Smooth muscle cell (in vitro differentiated cells): ENCODE data around the gene ILKAP. TPM values are rescaled to one million over a fixed set of nuclear protein-coding genes. Genes with fewer than 3 reads are reported as not detected.

Experiments
- DNase-seq: peaks from one replicate; lab custom pipeline; 2025; ENCODE audit not compliant: unreplicated experiment; lab: John Stamatoyannopoulos, UW
- H2AFZ ChIP-seq: fragments of 200-600 bp; sonication (generic); 2 replicates; pipeline ENCODE4 v1.6.0; 2016; ENCODE audit warnings: antibody characterized with exemption, low read depth, mild to moderate bottlenecking
- H3F3A ChIP-seq: fragments of 200-600 bp; sonication (generic); 2 replicates; pipeline ENCODE4 v1.6.0; 2017; ENCODE audit warnings: antibody characterized with exemption, low read depth
- H3K27ac ChIP-seq: fragments of 200-600 bp; sonication (generic); 2 replicates; pipeline ENCODE4 v1.5.1; 2016; ENCODE audit warnings: low read depth, mild to moderate bottlenecking
- H3K27me3 ChIP-seq: fragments of 200-600 bp; sonication (generic); 2 replicates; pipeline ENCODE4 v1.6.1; 2016; ENCODE audit warnings: low read depth, mild to moderate bottlenecking
- H3K36me3 ChIP-seq: fragments of 200-600 bp; sonication (generic); 2 replicates; pipeline ENCODE4 v1.5.1; 2016; ENCODE audit warnings: low read depth
- H3K4me1 ChIP-seq: fragments of 200-600 bp; sonication (generic); 2 replicates; pipeline ENCODE4 v1.5.1; 2016; ENCODE audit warnings: low read depth
- H3K4me2 ChIP-seq: fragments of 200-600 bp; sonication (generic); 2 replicates; pipeline ENCODE4 v1.6.0; 2016; ENCODE audit warnings: mild to moderate bottlenecking
- H3K4me3 ChIP-seq: fragments of 200-600 bp; sonication (generic); 2 replicates; pipeline ENCODE4 v1.5.1; 2016; ENCODE audit warnings: mild to moderate bottlenecking
- H3K79me2 ChIP-seq: fragments of 200-600 bp; sonication (generic); 2 replicates; pipeline ENCODE4 v1.6.0; 2016; ENCODE audit warnings: low read depth, mild to moderate bottlenecking
- H3K9ac ChIP-seq: fragments of 200-600 bp; sonication (generic); 2 replicates; pipeline ENCODE4 v1.6.0; 2016; ENCODE audit warnings: low read depth
- H3K9me3 ChIP-seq: fragments of 200-600 bp; sonication (generic); replicated peaks from 2 replicates; pipeline ENCODE4 v1.5.1; 2016; ENCODE audit warnings: low read depth
- H4K20me1 ChIP-seq: fragments of 200-600 bp; sonication (generic); 2 replicates; pipeline ENCODE4 v1.6.0; 2016; ENCODE audit warnings: low read depth
- WGBS: methylation state at CpG from one replicate; pipeline ENCODE4 v1.1.7; 2016; ENCODE audit warnings: low lambda C conversion rate; 5-methylcytosine and 5-hydroxymethylcytosine counted together
- polyA plus RNA-seq: library from polyadenylated mRNA; unstranded; fragments of >200 nt; fragmentation: Nextera tagmentation; extraction: Ambion mirVana; gene quantifications from 2 replicates; pipeline ENCODE4 v1.2.1, GENCODE V29; 2016
- total RNA-seq: library from RNA; depleted of rRNA; stranded (reverse); fragments of >200 nt; gene quantifications from 2 replicates; pipeline ENCODE4 v1.2.3, GENCODE V29; 2014
- TF ChIP-seq, protein P1 (sequence below): fragments of 200-600 bp; sonication (generic); IDR thresholded peaks from 2 replicates; pipeline ENCODE4 v1.5.1; 2017; ENCODE audit warnings: borderline replicate concordance, mild to moderate bottlenecking, antibody characterized with exemption; ENCODE audit not compliant: insufficient read depth, poor library complexity, severe bottlenecking

ILKAP gene
- total and polyA plus RNA-seq, 2 experiments from 2014 or later = 12.0 to 21.9 TPM

- peaks cover 5% of the 10 kb centered on the region for H3K4me1 ChIP-seq
- no peaks in the 10 kb centered on the region for H3K36me3 ChIP-seq
- H4K20me1 ChIP-seq = no peaks in the 10 kb centered on the region
- no peak overlapping the region for H2AFZ ChIP-seq
- H3K27me3 ChIP-seq = no peaks in the 10 kb centered on the region
- no peak for DNase-seq
- H3K9me3 ChIP-seq = no peaks in the 10 kb centered on the region
- H3K79me2 ChIP-seq = no peaks in the 10 kb centered on the region
- H3F3A ChIP-seq = no peaks in the 10 kb centered on the region
- TF ChIP-seq, protein P1, sequence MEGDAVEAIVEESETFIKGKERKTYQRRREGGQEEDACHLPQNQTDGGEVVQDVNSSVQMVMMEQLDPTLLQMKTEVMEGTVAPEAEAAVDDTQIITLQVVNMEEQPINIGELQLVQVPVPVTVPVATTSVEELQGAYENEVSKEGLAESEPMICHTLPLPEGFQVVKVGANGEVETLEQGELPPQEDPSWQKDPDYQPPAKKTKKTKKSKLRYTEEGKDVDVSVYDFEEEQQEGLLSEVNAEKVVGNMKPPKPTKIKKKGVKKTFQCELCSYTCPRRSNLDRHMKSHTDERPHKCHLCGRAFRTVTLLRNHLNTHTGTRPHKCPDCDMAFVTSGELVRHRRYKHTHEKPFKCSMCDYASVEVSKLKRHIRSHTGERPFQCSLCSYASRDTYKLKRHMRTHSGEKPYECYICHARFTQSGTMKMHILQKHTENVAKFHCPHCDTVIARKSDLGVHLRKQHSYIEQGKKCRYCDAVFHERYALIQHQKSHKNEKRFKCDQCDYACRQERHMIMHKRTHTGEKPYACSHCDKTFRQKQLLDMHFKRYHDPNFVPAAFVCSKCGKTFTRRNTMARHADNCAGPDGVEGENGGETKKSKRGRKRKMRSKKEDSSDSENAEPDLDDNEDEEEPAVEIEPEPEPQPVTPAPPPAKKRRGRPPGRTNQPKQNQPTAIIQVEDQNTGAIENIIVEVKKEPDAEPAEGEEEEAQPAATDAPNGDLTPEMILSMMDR = no peak
- 94% methylated on average over 30 of the region's 30 CpGs for WGBS
- H3K4me3 ChIP-seq = no peak overlapping the region
- no peak overlapping the region for H3K27ac ChIP-seq
- H3K9ac ChIP-seq = no peak overlapping the region
- no peak overlapping the region for H3K4me2 ChIP-seq
Measured at GRCh38 chr2:238142382-238143205, 60.9 kb downstream of the ILKAP start.

DNA sequence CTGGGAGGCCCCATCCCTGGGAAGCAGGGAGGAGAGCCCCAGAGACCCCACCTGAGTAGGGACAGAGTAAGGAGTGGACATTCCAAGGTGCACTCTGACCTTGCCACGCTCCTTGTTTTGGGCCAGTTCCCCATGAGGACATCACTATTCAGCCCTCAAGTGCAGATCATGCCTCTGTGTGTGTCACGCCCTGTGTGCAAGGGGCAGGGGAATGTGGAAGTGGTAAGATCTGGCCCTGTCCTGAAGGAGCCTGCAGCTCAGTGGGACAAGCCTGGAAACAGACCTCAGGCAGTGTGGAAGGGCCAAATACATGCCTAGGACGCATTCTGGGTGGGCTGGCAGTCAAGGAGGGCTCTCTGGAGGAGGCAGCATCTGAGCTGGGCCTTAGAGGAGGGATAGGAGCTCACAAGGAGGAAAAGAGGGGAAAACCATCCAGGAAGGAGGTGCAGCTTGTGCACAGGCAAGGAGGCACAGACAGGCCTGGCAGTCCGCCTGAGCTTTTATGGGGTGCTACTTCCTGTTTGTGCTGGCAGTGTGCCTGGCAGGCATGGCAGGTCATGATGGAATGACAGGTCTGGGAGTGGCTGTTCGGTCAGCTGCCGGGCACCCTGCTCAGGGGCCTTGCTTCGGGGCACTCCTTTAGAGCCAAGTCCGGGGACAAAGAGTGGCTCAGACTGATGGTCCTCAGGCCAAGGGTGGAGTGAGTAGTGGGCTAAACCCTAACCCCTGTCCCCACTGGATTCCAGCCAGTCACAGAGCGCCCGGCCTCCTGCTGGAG is 61.8 kb downstream of the ILKAP start:
- Histone ChIP-seq H3K9ac (no peak overlapping the region), H2AFZ (no peak overlapping the region)

GRCh38 chr2:238140721-238141540 is 62.6 kb downstream of the ILKAP start:
- H2AFZ ChIP-seq = no peak overlapping the region

More for the DNA sequence above, 61.8 kb downstream of the ILKAP start:
- Histone ChIP-seq H3K4me3 (no peak overlapping the region), H3F3A (no peaks in the 10 kb centered on the region), H4K20me1 (no peaks in the 10 kb centered on the region), H3K27me3 (no peaks in the 10 kb centered on the region), H3K9me3 (no peaks in the 10 kb centered on the region), H3K4me1 (peaks cover 5% of the 10 kb centered on the region), H3K27ac (no peak overlapping the region), H3K36me3 (no peaks in the 10 kb centered on the region), H3K79me2 (no peaks in the 10 kb centered on the region), H3K4me2 (no peak overlapping the region)
- no peak for DNase-seq
- WGBS = 86% methylated on average over 10 of the region's 10 CpGs
- TF ChIP-seq, protein P1 = no peak

More at GRCh38 chr2:238140721-238141540, 62.6 kb downstream of the ILKAP start:
- Histone ChIP-seq H3K9me3 (no peaks in the 10 kb centered on the region), H3F3A (no peaks in the 10 kb centered on the region), H3K4me1 (peaks cover 5% of the 10 kb centered on the region), H3K9ac (no peak overlapping the region), H3K79me2 (no peaks in the 10 kb centered on the region), H3K36me3 (no peaks in the 10 kb centered on the region), H3K4me2 (no peak overlapping the region), H3K27me3 (no peaks in the 10 kb centered on the region), H3K27ac (no peak overlapping the region), H4K20me1 (no peaks in the 10 kb centered on the region), H3K4me3 (no peak overlapping the region)
- WGBS = 96% methylated on average over 59 of the region's 60 CpGs
- DNase-seq = no peak
- TF ChIP-seq, protein P1 = no peak
